Measurements from ENCODE around the gene PEX5L. TPM values are rescaled to one million over a fixed set of nuclear protein-coding genes. Genes with fewer than 3 reads are reported as not detected.
"Not testable (repeated sequence)": the region's sequence is repeated elsewhere in the genome, so short reads cannot be mapped to it uniquely, and the experiment has no call there.

Gene PEX5L, protein sequence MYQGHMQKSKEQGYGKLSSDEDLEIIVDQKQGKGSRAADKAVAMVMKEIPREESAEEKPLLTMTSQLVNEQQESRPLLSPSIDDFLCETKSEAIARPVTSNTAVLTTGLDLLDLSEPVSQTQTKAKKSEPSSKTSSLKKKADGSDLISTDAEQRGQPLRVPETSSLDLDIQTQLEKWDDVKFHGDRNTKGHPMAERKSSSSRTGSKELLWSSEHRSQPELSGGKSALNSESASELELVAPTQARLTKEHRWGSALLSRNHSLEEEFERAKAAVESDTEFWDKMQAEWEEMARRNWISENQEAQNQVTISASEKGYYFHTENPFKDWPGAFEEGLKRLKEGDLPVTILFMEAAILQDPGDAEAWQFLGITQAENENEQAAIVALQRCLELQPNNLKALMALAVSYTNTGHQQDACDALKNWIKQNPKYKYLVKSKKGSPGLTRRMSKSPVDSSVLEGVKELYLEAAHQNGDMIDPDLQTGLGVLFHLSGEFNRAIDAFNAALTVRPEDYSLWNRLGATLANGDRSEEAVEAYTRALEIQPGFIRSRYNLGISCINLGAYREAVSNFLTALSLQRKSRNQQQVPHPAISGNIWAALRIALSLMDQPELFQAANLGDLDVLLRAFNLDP
- total RNA-seq = 1 to 10 TPM; 1.1 to 1.5 TPM

DNA sequence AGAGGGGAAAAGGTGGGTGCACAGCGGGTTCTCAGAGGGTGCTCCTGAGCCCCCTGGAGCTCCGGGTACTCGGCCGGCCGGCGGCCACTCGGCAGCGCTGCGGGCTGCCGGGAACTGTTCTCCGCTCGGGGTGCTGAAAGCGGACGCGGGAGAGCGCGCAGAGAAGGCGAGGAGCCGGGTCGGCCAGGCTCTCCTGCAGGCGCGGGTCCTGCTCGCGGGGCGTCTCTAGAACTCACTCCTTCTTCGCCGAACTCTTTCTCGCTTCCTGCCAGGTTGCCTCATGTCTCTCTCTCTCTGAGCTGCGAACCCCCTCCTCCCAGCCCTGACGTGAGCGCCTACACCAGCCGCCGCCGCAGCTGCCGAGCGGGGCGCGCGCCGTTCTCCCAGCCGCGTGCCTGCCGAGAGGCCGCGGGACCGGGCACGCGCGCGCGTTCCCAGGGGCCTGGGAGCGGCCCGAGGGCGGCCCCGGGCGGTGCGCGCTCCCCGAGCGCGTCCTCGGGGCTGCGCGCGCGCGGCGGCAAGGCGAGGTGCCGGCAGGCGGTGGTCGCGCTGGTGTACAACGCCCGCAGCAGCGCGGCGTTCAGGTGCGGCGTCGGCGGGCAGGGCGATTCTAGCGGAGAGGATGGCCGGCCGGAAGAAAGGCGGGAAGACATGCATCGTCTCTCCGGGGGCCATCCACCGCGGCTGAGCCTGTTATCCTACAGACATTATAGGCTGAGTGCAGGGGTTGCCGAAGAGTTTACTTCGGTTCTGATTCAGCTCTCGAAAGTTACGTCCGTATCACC is at the start of gene PEX5L:
TSS of gene PEX5L (minus strand) at position 267 of the 785 bp plus-strand sequence. CDS start 338 bp downstream, outside the sequence.
- H3K27me3 Mint-ChIP-seq = peaks cover 26 to 46% of the 10 kb centered on the region in 2 donors
- H3K27ac Mint-ChIP-seq = no peak within 1 kb of the TSS
- peak within 1 kb of the TSS; percentile 60 for H3K4me3 Mint-ChIP-seq
- peaks cover 5% of the 10 kb centered on the region for H3K36me3 Mint-ChIP-seq
- H3K4me1 Mint-ChIP-seq (ENCODE audit: low read depth in 2 of 2) = peaks cover 0 to 4% of the 10 kb centered on the region in 2 donors
- peaks cover 5% of the 10 kb centered on the region for H3K9me3 Mint-ChIP-seq
- peak; percentile 66 for DNase-seq (ENCODE audit: low spot score)
- peak; percentile 72 to 78 for ATAC-seq

DNA sequence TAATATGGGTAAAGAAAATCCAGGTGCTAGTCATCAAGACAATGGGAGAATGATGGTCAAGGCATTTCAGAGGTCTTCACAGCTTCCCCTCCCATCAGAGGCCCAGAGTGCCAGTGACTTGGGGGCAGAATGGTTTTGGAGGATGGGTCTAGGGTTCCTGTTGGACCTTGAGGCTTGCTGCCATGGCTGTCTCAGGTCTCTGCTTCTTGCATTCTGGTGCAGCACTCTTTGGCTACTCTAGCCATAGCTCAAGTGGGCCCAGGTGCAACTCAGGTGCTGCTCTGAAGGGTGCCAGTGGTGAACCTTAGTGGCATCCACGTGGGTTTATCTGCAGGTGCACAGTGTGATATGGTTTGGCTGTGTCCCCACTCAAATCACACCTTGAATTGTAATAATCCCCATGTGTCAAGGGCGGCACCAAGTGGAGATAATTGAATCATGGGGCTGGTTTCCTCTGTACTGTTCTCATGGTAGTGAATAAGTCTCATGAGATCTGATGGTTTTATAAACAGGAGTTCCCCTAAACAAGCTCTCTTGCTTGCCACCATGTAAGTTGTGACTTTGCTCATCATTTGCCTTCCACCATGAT is 48.5 kb upstream of the PEX5L start:
- peaks cover 7% of the 10 kb centered on the region for H3K9me3 Mint-ChIP-seq
- DNase-seq (ENCODE audit: low spot score) (no peak), ATAC-seq (no peak)
- H3K4me1 Mint-ChIP-seq (ENCODE audit: low read depth in 2 of 2) = no peaks in the 10 kb centered on the region
- no peaks in the 10 kb centered on the region for H3K27me3 Mint-ChIP-seq
- H3K36me3 Mint-ChIP-seq = no peaks in the 10 kb centered on the region
- H3K27ac Mint-ChIP-seq = no peak overlapping the region
- no peak overlapping the region for H3K4me3 Mint-ChIP-seq

DNA sequence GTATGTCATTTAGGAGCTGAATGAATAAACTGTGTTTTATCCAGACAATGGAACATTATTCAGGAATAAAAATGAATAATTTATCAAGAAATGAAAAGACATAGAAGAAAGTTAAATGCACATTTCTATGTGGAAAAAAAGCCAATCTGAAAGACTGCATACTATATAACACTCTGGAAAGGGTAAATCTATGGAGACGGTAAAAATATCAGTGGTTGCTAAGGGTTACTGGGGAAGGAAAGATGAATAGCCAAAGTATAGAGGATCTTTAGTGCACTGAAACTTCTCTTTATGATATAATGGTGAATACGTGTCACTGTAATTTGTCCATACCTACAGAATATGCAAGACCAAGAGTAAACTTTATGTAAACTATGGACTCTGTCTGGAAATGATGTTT is 46.0 kb upstream of the PEX5L start:
- H3K27ac Mint-ChIP-seq = no peak overlapping the region
- DNase-seq (ENCODE audit: low spot score) (no peak), ATAC-seq (no peak)
- peaks cover 9% of the 10 kb centered on the region for H3K9me3 Mint-ChIP-seq
- H3K4me1 Mint-ChIP-seq (ENCODE audit: low read depth in 2 of 2) = no peaks in the 10 kb centered on the region
- H3K27me3 Mint-ChIP-seq = no peaks in the 10 kb centered on the region
- no peak overlapping the region for H3K4me3 Mint-ChIP-seq
- H3K36me3 Mint-ChIP-seq = no peaks in the 10 kb centered on the region

DNA sequence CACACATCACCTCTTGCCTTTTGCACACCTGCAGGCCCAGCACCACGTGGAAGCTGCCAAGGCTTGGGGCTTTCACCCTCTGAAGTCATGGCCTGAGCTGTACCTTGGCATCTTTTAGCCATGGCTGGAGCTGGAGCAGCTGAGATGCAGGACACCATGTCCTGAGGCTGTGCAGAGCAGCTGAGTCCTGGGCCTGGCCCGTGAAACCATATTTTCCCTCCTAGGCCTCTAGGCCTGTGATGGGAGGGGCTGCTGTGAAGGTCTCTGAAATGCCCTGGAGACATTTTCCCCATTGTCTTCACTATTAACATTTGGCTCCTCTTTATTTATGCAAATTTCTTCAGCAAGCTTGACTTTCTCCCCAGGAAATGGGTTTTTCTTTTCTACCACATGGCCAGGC is 41.9 kb upstream of the PEX5L start:
- Mint-ChIP-seq H3K9me3 (peaks cover 11% of the 10 kb centered on the region), H3K27ac (no peak overlapping the region), H3K36me3 (no peaks in the 10 kb centered on the region), H3K4me1 (ENCODE audit: low read depth in 2 of 2) (no peaks in the 10 kb centered on the region), H3K27me3 (no peaks in the 10 kb centered on the region), H3K4me3 (no peak overlapping the region)
- ATAC-seq (no peak), DNase-seq (ENCODE audit: low spot score) (no peak)

DNA sequence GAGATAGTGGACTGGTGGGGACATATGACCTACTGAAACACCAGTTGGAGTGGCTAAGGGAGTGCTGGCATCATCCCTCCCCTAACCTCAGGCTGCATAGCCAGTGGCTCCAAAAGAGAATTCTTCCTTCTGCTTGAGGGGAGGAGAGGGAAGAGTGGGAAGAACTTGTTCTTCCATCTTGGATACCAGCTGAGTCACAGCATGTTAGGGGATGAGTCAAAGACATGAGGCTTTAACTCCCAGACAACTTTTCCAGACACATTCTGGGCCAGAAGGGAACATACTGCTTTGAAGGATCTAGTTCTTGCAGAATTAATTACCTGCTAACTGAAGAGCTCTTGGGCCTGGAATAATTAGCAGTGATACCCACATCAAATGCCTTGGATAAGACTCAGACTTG is 36.8 kb upstream of the PEX5L start:
- Mint-ChIP-seq H3K27me3 (no peaks in the 10 kb centered on the region), H3K4me3 (no peak overlapping the region), H3K27ac (no peak overlapping the region), H3K4me1 (ENCODE audit: low read depth in 2 of 2) (no peaks in the 10 kb centered on the region), H3K9me3 (peaks cover 5% of the 10 kb centered on the region), H3K36me3 (no peaks in the 10 kb centered on the region)
- no peak for ATAC-seq
- no peak for DNase-seq (ENCODE audit: low spot score)

DNA sequence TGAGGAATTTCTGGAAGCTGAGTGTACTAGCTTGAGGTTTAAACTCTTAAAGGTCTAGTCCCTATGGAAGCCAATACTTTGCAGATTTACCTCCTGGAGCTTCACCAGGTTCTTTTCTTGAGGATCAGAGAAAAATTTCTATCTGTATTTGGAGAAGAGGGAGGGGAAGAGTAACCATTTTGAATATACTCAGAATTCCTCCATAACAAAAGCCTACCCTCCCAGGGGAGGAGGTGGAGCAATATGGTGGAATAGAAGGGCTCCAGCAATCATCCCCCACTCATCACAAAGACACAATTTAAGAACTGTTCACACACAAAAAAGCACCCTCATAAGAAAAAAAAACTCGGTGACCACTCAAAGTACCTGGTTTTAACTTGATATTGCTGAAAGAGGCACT is 36.0 kb upstream of the PEX5L start:
- no peak for ATAC-seq
- Mint-ChIP-seq H3K36me3 (no peaks in the 10 kb centered on the region), H3K4me3 (no peak overlapping the region), H3K27ac (no peak overlapping the region), H3K9me3 (peaks cover 5% of the 10 kb centered on the region), H3K4me1 (ENCODE audit: low read depth in 2 of 2) (no peaks in the 10 kb centered on the region), H3K27me3 (no peaks in the 10 kb centered on the region)
- DNase-seq (ENCODE audit: low spot score) = no peak

DNA sequence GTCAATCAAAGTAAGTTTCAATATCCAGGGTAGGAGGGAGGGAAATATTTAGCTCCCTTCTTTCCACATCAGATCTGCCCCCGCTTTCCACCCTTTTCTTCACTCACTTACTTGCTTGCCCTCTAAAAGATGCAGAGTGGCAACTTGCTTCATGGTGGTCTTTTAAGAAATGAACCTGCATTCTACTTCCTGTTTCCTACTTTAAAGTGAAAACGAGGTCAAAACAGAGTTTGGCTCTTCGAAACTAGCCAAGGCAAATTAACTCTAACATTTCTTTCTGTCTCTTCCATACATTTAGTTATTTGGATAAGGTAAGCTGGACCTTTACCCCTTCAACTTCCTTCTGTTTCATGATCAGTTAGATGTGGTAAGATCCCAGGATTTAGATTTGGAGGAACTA is 34.2 kb upstream of the PEX5L start:
- Mint-ChIP-seq H3K9me3 (peaks cover 2% of the 10 kb centered on the region), H3K27me3 (no peaks in the 10 kb centered on the region), H3K4me3 (no peak overlapping the region), H3K27ac (no peak overlapping the region), H3K4me1 (ENCODE audit: low read depth in 2 of 2) (no peaks in the 10 kb centered on the region), H3K36me3 (no peaks in the 10 kb centered on the region)
- DNase-seq (ENCODE audit: low spot score) (no peak), ATAC-seq (no peak)

DNA sequence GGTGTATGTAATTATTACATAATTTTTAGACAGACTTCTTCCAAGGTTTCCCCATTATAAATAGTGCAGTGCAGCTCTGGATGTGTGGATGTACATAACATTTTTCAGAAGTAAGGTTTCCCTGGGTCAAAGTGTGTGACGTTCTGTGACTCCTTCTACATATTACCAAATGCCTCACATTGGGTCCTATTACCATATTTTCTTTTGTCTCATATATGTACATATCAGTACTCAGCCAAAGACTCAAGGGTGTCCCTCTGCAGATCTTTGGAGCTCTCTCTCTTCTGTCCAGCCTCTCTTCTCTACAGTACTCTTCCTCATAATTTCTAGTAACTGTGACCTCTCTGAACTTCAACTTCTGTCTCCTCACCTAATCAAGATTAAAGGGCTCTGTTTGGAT is 31.3 kb upstream of the PEX5L start:
- Mint-ChIP-seq H3K9me3 (peaks cover 5% of the 10 kb centered on the region), H3K27me3 (no peaks in the 10 kb centered on the region), H3K27ac (no peak overlapping the region), H3K4me1 (ENCODE audit: low read depth in 2 of 2) (no peaks in the 10 kb centered on the region), H3K4me3 (no peak overlapping the region), H3K36me3 (no peaks in the 10 kb centered on the region)
- ATAC-seq = no peak
- no peak for DNase-seq (ENCODE audit: low spot score)

DNA sequence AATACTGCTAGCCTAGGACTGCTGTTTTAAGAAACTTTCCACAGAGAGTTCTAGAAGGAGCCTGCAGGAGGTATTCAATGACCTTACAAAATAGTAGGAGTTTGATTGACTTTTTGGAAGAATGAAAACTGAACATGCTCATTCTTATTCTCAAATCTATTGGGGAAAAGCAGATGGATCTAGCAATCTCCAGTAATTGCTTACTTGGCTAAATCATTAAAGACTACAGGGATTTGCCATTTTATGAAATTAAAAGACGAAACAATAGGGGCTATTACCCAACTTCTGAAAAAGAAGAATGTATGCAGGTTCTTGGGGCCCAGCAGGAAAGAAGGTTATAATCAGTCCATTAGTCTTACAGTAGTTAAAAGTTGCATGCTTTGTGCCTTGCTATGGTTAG is 29.9 kb upstream of the PEX5L start:
- no peak overlapping the region for H3K27ac Mint-ChIP-seq
- peaks cover 5% of the 10 kb centered on the region for H3K9me3 Mint-ChIP-seq
- no peaks in the 10 kb centered on the region for H3K4me1 Mint-ChIP-seq (ENCODE audit: low read depth in 2 of 2)
- DNase-seq (ENCODE audit: low spot score) = no peak
- no peak overlapping the region for H3K4me3 Mint-ChIP-seq
- no peaks in the 10 kb centered on the region for H3K27me3 Mint-ChIP-seq
- ATAC-seq = no peak
- no peaks in the 10 kb centered on the region for H3K36me3 Mint-ChIP-seq

DNA sequence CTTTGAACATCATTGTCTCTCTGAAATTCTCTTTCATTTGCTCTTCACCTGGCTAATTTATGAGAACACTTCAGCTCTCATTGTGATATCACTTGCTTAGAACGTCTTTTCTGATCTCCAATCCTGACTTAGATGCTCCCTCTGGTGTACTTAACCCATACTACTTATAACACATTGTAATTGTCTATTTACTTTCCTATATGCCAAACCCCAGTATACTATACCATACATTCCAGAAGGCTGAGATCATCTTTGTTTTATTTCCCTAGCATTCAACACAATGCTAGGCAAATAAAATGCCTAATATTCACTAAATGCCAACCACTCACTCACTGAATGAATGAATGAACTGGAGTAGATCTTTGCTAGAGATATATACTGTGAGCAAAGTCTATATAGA is 27.0 kb upstream of the PEX5L start:
- H3K4me3 Mint-ChIP-seq = no peak overlapping the region
- H3K27me3 Mint-ChIP-seq = peaks cover 0 to 9% of the 10 kb centered on the region in 2 donors
- no peaks in the 10 kb centered on the region for H3K4me1 Mint-ChIP-seq (ENCODE audit: low read depth in 2 of 2)
- DNase-seq (ENCODE audit: low spot score) = no peak
- H3K36me3 Mint-ChIP-seq = no peaks in the 10 kb centered on the region
- ATAC-seq = no peak
- H3K9me3 Mint-ChIP-seq = peaks cover 6% of the 10 kb centered on the region
- no peak overlapping the region for H3K27ac Mint-ChIP-seq

DNA sequence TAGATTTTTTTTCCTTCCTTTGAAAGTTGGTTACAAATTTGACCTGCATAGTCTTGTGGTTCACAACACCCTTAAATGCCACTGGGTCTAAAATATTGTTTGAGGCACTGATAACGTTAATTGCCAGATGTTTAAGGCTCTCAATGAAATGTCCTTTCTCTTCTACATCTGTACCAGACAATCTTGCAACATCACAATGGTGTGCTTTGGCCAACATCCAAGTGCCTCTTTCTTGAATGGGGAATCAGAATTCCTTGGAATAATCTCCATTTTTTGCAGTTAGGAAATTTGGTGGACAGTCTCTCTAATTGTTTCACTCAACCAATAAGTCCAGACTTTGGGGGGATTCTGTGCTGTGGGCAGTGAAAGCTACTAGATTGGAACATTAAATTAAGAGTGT is 26.0 kb upstream of the PEX5L start:
- no peak for DNase-seq (ENCODE audit: low spot score)
- Mint-ChIP-seq H3K36me3 (no peaks in the 10 kb centered on the region), H3K27me3 (peaks cover 0 to 9% of the 10 kb centered on the region in 2 donors), H3K27ac (no peak overlapping the region), H3K4me3 (no peak overlapping the region), H3K4me1 (ENCODE audit: low read depth in 2 of 2) (no peaks in the 10 kb centered on the region), H3K9me3 (peaks cover 6% of the 10 kb centered on the region)
- ATAC-seq = no peak

DNA sequence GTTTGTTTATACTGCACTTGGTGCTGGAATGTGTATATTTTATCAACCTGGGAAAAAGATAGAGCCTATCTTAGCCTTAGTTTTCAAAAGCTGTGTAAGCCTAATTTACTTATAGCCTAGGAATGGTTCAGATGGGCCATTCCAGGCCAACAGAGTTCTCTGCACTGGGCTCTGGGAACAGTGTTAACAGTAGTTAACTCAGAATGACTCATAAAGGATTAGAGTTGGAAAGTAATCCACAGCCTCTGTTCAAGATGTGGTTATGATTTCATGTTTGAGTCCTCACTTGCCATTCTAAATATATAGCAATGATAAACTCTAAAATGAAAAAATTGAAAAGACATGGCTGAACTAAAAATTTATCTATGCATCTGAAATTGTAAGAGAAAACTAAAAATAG is 22.6 kb upstream of the PEX5L start:
- Mint-ChIP-seq H3K27ac (no peak overlapping the region), H3K4me1 (ENCODE audit: low read depth in 2 of 2) (no peaks in the 10 kb centered on the region), H3K4me3 (no peak overlapping the region), H3K27me3 (peaks cover 0 to 9% of the 10 kb centered on the region in 2 donors), H3K9me3 (peaks cover 6% of the 10 kb centered on the region), H3K36me3 (no peaks in the 10 kb centered on the region)
- ATAC-seq (no peak), DNase-seq (ENCODE audit: low spot score) (no peak)

DNA sequence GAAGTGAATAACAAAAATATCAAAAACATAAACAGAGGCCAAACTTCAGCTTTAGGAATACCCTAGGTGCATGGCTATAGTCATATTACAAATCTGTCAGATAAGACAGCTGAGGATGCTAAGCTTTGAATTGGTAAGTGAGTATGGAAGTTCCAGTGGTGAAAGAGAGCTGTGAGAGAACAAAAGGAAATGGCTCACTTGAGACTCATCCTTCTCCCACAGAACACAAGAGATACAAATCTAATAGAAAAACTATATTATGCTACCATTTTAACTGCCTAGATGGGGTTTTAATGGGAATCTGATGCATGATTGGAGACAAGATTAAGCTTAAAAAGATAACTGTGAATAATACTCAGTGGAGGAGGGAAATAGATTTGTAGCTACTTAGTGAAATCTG is 21.5 kb upstream of the PEX5L start:
- ATAC-seq (no peak), DNase-seq (ENCODE audit: low spot score) (no peak)
- peaks cover 3% of the 10 kb centered on the region for H3K9me3 Mint-ChIP-seq
- H3K27me3 Mint-ChIP-seq = peaks cover 0 to 9% of the 10 kb centered on the region in 2 donors
- no peak overlapping the region for H3K27ac Mint-ChIP-seq
- no peak overlapping the region for H3K4me3 Mint-ChIP-seq
- no peaks in the 10 kb centered on the region for H3K36me3 Mint-ChIP-seq
- no peaks in the 10 kb centered on the region for H3K4me1 Mint-ChIP-seq (ENCODE audit: low read depth in 2 of 2)

DNA sequence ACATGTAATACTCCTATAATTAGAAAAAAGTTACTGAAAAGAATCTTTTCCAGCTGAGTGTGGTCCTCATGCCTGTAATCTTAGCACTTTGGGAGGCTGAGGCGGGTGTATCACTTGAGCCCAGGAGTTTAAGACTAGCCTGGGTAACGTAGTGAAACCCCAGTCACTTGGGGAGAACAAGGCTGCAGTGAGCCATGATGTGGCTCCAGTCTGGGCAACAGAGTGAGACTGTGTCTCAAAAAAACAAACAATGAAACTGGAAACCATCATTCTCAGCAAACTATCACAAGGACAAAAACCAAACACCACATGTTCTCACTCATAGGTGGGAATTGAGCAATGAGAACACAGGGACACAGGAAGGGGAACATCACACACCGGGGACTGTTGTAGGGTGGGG is 18.9 kb upstream of the PEX5L start:
- H3K36me3 Mint-ChIP-seq; H3K4me1 Mint-ChIP-seq (ENCODE audit: low read depth in 2 of 2); ATAC-seq; H3K27ac Mint-ChIP-seq; H3K4me3 Mint-ChIP-seq; H3K27me3 Mint-ChIP-seq; DNase-seq (ENCODE audit: low spot score); H3K9me3 Mint-ChIP-seq: not testable (repeated sequence)
